ENCODE results near the gene MMP15.
"Not testable (repeated sequence)": the region's sequence is repeated elsewhere in the genome, so short reads cannot be mapped to it uniquely, and the experiment has no call there.

The MMP15 gene

DNA sequence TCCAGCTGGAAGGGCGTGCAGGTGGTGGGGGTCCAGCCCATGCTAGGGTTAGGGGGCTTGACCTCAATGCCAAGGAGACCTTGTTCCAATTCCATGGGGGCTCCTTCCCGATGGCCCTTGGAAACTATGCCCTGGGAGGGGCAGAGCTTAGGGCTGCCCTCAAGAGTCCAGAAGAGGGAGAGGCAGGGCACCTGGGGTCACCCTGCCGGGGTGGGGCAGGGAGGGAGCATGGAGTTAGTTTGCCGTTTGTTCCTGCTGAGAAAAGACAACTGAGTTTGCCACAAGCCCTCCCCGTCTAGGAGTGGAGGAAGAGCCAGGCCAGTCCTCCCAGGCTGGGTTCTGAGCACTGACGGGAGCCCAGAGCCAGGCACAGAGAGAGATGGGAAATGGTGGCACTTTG, 21.4 kb downstream of the MMP15 start:
- in situ Hi-C loops (cut with HindIII; ENCODE audit: low sequenced_read_pairs): no loop called here

DNA sequence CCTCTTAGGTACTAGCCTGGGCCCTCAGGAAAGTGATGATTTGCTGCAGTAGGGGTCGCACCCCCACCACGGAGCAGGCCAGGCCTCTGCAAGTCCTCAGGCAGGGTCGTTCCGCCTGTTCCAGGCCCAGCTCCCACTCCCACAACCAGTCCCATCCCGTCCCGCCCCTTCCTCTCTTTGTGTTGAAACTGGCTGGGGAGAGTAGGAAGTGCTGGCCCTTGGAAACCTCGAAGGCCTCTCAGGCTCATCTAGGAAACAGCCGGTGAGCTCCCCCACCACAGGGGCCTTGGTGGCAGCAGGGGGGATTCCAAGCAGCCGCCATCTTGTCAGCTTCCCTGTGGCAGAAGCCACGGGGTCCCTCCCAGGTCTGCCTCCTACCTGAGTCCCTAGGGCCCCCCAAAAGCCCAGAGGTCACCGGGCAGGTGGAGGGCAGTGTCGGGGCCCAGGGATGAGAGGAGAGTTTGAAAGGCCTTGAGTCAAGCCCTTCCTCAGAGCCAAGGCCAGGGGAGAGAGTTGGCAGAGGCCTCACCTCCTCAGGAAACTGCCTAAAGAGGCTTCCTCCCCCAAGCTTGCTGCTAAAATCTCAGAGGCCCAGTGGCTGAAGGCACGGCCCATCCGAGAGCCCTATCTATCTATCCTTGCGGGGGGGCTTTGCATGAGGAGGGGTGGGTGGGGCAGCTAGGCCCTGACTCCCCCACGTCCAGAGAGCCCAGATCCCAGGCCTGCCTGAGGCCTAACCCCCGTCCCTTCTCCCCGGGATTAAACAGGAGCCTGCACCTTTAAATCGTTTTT, 22.2 kb downstream of the MMP15 start:
- in situ Hi-C loops (cut with HindIII; ENCODE audit: low sequenced_read_pairs): no loop called here

DNA sequence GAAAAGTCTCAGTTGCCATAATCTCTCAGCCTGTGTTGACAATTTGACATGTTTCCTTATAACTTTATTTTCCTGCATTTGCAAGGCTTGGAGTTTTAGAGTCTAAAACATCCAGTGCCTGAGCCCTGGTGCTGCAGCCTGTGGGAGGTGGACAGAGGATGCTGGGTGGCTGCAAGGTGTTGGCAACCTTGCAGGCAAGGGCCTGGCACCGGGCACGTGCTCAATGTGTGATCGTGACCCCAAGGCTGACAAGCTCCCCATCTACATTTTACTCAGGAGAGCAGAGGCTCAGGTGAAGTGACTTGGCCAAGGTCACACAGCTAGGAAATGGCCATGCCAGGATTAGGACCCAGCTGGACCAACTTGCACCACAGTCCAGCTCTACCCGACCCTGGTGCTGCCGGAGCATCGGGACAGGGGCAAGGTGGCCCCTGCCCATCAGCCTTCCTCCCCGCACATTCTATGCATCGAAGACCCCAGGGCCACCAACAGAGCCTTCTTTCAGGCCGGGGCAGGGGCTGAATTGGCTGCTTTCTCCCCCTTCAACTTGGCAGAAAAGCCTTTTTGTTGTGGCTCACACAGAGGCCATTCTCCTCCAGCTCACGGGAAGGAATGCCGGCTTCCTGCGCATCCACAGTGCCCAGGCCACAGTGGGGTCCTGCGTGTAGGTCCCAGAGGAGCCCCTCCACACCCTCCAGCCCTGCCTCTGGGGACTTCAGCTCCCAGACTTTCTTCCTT, 23.1 kb downstream of the MMP15 start:
- in situ Hi-C loops (cut with HindIII; ENCODE audit: low sequenced_read_pairs): no loop called here

DNA sequence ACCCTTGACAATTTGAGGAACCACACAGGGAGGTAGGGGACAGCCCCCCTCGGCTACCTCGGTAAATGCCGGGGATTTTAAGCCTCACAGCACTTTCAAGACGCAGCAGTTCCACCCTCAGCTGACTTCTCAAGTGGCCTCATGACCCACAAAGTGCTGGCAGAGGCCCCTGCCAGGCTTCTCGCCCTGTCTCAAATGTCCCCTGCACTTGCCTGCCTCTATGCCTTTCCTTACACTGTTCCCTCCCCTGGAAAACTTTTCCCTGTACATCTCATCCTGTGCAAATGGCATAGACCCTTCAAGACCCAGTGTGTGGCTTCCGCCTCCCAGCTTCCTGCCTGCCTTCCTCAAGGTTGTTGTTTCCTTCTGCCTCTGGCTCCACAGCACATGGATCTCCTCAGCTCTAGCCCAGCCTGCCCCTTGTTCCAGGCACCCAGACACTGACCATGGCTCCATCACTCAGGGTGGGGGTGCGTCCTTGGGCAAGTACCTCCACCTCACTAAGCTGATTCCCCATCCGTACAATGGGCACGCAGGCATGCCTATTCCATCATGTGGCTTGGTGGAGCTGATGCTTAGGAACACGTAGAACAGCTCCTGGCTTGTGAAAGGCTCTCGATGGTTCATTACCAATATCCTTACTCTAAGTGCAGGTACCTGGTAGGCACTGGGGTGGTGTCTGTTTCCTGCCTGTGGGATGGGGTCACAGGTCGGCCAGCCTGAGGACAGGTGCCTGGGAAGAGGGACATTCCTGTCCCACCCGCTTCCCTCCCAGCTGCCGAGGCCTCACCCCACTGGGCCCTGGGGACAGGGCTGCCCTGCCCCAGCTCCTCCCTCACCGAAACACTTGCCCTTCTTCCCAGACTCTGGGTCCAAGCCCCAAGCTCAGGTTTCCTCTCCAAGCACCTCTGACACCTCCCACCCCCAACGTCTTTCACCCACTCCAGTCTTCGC, 24.0 kb downstream of the MMP15 start:
- in situ Hi-C loops (cut with HindIII; ENCODE audit: low sequenced_read_pairs): no loop called here

DNA sequence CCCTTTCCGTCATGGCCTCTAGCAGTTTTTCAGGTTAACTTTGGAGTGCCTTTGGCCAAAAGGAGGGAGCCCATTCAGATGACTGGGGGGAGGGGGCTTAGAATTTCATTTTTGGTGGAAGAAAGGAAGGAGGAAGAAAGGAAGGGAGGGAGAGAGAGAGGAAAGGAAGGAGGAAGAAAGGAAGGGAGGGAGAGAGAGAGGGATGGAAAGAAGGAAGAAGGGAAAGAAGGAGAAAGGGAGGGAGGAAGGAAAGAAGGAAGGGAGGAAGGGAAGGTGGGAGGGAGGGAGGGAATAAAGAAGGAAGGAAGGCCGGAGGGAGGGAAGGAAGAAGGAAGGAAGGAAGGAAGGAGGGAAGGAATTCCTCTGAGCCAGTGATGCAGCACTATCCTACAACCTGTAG, 25.7 kb downstream of the MMP15 start:
- in situ Hi-C loops (cut with HindIII; ENCODE audit: low sequenced_read_pairs): no loop called here

DNA sequence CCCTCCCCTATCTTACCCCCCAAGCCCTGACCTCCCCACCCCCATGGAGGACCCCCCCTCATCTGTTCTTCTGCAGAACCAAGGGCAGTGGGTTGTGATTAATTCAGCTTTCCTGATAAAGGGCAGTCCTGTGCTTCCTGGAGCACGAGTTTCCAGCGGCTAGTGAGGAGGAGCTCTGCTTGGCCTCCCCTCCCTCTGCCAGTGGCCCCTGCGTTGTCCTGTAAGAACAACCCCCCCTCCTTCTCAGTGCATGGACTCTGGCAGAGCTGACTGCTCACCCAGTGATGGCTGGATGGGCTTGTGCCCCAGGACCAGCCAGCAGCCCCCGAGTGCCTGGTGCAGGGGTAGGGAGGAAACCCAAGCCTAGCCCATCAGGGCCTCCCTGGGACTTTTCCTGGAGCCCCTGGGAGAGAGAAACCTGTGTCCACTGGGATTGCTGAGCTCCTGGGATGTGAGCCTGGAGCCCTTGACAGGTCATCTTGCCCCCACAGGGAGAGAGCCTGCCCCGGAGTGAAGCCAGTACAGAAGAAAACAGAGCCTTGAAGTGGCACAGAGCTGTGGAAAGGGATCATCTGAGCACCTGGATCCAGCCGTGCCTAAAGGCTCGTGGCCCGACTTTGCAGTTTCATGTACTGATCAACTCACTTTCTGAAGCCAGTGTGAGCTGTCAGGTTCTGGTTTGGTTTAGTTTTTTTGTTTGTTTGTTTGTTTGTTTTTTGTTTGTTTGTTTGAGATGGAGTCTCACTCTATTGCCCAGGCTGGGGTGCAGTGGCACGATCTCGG, 26.5 kb downstream of the MMP15 start:
- in situ Hi-C loops (cut with HindIII; ENCODE audit: low sequenced_read_pairs): no loop called here

DNA sequence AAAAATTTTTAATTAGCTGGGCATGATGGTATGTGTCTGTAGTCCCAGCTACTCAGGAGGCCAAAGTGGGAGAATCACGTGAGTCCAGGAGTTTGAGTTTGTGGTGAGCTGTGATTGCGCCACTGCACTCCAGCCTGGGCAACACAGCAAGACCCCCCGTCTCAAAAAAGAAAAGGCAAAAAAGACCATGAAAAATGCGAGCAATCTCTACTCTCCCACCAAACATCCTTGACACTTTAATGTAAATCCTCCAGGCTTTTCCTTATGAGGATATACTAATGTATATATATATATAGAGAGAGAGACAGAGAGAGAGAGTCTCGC, 28.1 kb downstream of the MMP15 start:
- in situ Hi-C loops (cut with HindIII; ENCODE audit: low sequenced_read_pairs): no loop called here

DNA sequence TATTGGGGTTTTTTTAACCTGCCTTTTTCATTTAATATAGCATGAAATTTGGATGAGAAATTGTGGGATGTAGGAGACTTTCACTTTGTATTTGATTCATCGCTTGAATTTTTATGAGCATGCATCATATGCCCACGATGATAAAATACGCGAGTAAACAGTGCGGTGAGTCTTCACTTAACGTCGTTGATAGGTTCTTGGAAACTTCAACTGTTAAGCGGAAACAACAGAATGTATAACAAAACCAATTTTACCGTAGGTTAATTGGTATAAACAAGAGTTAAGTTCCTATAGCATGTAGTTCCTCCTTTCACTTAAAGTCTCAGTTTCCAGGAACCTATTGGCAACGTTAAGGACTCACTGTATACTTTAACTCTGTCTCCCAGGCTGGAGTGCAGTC, 28.7 kb downstream of the MMP15 start:
- in situ Hi-C loops (cut with HindIII; ENCODE audit: low sequenced_read_pairs): no loop called here

DNA sequence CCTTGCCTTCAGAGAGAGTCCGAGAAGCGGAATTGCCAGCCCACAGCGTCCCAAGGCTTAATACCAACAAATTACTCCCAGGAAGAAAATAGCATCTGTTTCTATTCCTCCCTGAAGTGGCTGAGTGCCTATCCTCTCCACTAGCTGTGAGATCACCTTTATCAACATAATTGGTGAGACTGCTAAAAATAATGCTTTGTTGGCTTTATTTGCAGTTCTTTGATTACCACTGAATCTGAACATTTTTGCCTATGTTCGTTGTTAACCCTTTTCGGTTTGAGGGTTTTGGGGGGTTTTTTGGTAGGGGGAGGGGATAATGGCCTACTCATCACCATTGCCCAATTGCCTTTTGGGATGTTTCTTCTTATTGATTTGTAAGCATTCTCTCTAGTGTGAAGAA, 31.0 kb downstream of the MMP15 start:
- in situ Hi-C loops (cut with HindIII; ENCODE audit: low sequenced_read_pairs): no loop called here

DNA sequence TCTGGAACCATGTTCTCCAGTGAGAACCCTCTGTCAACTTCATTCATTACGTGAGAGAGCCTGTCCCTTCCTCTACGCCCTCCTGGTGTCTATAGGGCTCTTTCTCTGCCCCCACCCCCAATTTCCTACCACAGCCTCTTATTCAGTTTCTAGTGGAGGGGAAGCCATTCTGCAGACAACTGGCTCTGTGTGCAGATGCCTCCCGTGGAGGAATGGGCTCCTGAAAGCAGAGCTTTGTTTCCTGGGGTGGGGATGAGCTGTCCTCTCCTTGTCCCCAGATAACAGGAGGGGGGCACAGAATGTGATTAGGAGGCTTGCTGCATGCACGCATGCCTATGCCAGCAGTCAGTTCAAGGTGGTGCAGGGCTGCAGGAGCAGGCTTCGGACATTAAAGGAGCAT, 31.6 kb downstream of the MMP15 start:
- in situ Hi-C loops (cut with HindIII; ENCODE audit: low sequenced_read_pairs): no loop called here

DNA sequence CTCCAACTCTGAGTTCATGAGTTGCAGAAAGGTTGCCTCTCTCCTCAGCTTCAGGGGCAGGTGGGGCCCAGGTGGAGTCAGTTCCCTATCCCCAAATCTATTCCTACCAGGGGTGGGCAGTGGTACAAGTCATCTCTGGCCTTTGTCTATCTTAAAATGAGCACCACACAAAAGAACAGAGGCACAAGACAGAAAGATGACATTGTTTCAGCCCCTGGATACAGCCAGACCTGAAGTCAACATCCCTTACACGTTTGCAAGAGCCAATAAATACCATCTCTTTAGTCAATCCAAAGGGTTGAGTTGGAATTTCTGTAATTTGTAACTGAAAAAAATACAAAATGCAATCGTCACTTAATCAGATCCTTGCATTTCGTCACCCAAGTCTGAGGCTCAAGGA, 32.2 kb downstream of the MMP15 start:
- in situ Hi-C loops (cut with HindIII; ENCODE audit: low sequenced_read_pairs): no loop called here

DNA sequence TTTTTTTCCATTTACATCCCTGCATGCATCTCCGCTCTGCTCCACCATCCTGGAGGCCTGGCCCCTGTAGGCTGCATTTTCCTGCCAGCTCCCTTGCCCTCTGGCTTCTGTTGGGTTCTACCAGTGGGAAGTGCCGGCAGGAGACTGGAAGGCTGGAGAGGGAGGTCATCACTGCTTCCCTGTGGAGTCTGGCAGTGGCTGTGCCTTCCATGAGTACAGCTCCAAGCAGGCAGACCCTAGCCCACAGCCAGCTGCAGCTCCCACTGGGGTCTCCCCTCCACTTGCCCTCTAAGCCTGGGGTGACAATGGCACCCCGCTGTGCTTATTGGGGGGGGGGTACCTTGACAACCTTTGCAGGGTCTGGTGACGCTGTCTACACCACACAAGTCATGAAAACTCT, 37.3 kb downstream of the MMP15 start:
- in situ Hi-C loops (cut with HindIII; ENCODE audit: low sequenced_read_pairs): no loop called here

DNA sequence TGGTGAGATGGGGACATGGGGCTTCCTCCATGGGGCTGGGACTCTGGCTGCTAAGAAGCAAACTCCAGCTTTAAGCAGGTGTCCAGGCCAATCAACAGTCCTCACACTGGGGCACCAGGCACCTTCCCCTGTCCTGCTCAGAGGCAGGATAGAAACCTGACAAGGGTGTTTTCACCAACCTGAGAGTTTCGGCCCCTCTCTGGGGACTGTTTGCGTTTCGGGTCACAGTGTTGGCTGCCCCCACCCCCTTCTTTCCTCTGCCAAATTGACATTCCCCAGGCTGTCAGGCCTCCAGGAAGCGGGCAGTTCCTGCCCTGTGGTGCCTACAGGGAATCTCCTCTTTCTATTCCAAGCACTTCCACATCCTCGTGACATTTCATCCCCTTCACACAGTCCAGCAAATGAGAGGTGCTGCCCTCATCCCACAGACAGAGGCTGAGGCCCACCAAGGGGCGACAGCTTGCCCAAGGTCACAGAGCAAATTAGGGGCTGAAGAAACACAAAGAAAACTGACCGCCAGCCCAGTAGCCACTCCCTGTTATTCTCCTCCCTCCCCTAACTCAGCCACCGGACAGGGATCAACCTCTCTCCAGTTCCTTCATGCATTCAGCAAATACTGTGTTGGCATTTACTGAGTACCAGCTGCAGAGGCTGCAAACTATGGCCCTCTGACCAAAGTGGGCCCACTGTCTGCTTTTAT, 38.0 kb downstream of the MMP15 start:
- in situ Hi-C loops (cut with HindIII; ENCODE audit: low sequenced_read_pairs): no loop called here

DNA sequence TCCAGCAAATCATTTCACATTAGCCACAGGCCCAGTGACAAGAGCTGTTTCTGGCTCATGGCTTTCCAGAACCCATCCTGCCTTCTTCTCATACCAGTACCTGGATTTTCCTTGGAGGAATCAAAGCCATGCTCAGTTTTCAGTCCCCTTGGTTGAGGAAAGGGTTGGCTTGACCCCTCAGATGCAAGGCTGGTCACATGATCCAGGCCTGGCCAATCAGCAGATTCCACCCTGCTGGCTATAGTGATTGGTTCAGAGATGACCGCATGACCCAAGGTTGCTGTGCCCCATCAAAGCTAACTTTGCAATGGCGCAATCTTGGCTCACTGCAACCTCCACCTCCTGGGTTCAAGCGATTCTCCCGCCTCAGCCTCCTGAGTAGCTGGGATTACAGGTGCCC, 45.0 kb downstream of the MMP15 start:
- in situ Hi-C loops (cut with HindIII; ENCODE audit: low sequenced_read_pairs): no loop called here

DNA sequence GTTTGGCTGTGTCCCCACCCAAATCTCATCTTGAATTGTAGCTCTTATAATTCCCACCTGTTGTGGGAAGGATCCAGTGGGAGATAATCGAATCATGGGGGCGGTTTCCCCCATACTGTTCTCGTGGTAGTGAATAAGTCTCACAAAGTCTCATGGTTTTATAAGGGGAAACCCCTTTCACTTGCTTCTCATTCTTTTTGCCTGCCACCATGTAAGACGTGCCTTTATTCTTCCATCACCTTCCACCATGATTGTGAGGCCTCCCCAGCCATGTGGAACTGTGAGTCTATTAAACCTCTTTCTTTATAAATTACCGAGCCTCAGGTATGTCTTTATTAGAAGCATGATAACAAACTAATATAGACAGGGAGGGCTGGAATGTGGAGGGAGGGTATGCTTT, 46.6 kb downstream of the MMP15 start:
- in situ Hi-C loops (cut with HindIII; ENCODE audit: low sequenced_read_pairs): not testable (repeated sequence)

DNA sequence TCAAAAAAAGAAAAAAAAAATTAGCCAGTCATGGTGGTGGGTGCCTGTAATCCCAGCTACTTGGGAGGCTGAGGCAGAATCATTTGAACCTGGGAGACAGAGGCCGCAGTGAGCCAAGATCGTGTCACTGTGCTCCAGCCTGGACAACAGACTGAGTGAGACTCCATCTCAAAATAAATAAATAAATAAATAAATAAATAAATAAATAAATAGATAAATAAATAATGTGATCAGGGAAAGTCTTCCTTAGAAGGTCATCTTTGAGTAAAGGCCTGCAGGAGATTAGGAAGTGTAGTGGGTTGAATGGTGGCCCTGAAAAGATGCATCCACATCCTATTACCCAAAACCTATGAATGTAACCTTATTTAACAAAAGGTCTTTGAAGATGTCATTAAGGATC, 47.5 kb downstream of the MMP15 start:
- in situ Hi-C loops (cut with HindIII; ENCODE audit: low sequenced_read_pairs): not testable (repeated sequence)

DNA sequence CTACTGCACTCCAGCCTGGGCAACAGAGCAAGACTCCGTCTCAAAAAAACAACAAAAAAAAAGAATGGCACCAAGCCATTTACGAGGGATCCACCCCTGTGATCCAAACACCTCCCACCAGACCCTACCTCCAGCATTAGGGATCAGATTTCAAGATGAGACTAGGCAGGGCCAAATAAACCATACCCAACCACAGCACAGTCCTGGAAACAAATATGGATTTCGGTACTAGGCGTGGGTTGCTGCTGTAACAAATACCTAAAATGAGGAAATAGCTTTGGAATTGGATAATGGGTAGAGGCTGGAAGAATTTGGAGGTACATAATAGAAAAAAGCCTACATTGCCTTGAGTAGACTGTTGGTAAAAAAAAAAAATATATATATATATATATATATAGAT, 49.1 kb downstream of the MMP15 start:
- in situ Hi-C loops (cut with HindIII; ENCODE audit: low sequenced_read_pairs): no loop called here

DNA sequence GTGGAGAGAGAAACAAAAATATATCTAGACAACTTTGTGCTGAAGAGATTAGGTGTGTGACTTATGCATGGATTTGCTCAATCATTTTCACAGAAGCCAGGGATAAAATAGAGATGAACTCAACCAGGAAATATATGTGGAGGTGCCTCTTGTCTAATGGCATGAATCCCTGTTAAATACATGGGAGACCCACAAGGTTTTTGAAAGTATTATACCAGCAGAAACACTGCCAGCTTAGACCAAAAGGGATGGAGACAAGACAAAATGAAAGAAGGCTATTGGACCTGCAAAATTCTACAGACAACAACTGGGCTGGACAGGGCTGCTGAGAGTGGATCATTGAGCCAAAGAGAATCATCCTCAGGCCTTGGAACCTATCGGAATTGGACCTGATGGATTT, 51.0 kb downstream of the MMP15 start:
- in situ Hi-C loops (cut with HindIII; ENCODE audit: low sequenced_read_pairs): no loop called here

DNA sequence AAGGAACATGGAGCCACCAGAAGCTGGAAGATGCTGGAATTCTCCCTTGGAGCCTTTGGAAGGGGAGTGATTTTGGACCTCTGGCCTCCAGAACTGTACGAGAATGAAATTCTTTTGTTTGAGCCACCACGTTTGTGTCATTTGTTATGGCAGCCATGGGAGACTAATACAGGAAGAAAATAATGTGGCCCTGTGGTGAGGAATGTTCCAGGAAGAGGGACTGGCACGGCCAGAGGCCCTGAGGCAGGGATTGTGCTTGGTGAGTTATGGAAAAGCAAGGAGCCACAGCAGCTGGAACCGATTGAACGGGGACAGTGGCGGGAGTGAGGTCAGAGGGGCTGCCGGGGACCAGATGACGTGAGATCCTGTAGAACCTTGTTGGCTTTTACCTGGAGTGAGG, 52.2 kb downstream of the MMP15 start:
- in situ Hi-C loops (cut with HindIII; ENCODE audit: low sequenced_read_pairs): no loop called here

DNA sequence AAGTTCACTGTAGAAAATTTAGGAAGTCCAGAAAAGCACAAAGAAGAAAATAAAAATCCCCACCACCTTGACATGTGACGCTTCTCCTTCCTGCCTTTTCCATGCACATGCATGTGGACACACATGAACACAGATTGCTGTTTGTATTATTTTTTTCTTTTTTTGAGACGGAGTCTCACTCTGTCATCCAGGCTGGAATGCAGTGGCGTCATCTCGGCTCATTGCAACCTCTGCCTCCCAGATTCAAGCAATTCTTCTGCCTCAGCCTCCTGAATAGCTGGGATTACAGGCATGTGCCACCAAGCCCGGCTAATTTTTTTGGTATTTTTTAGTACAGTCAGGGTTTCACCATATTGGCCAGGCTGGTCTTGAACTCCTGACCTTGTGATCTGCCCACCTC, 55.1 kb downstream of the MMP15 start:
- in situ Hi-C loops (cut with HindIII; ENCODE audit: low sequenced_read_pairs): not testable (repeated sequence)

Measured in endothelial cell of hepatic sinusoid (primary cell).